Right hindlimb (tissue), 1 donor: ENCODE data around the gene AADACL3.
"Not testable (repeated sequence)": the region's sequence is repeated elsewhere in the genome, so short reads cannot be mapped to it uniquely, and the experiment has no call there.

Source experiments
- DNase-seq: peaks from one replicate; pipeline ENCODE4 v3.0.0-alpha.2; 2018

Gene AADACL3

GRCh38 chr1:12714710-12715475, 1.0 kb upstream of the AADACL3 start:
- DNase-seq, result no peak

GRCh38 chr1:12717301-12717838, 1.5 kb downstream of the AADACL3 start:
- no peak for DNase-seq

GRCh38 chr1:12722626-12723025, 6.7 kb downstream of the AADACL3 start:
- no peak for DNase-seq

- DNase-seq, result no peak
These were observed 12.5 kb downstream of the AADACL3 start for GRCh38 chr1:12728391-12728790.

GRCh38 chr1:12730156-12730555, 14.2 kb downstream of the AADACL3 start:
- no peak for DNase-seq

GRCh38 chr1:12731084-12731483, 15.2 kb downstream of the AADACL3 start:
- not testable (repeated sequence) for DNase-seq

GRCh38 chr1:12734651-12735050, 18.7 kb downstream of the AADACL3 start:
- no peak for DNase-seq

GRCh38 chr1:12738934-12739333, 23.0 kb downstream of the AADACL3 start:
- no peak for DNase-seq

GRCh38 chr1:12739613-12740012, 23.7 kb downstream of the AADACL3 start:
- no peak for DNase-seq

- no peak for DNase-seq
These were observed 26.0 kb downstream of the AADACL3 start for GRCh38 chr1:12741946-12742345.

- no peak for DNase-seq
These were observed 29.4 kb downstream of the AADACL3 start for GRCh38 chr1:12745126-12745991.

GRCh38 chr1:12745992-12746323, 30.0 kb downstream of the AADACL3 start, which contains the start of gene CFAP107:
CFAP107 (plus strand) TSS chr1:12746200; CDS start chr1:12746431, 231 bp downstream.
- no peak for DNase-seq

- DNase-seq, result no peak
These were observed 33.0 kb downstream of the AADACL3 start for GRCh38 chr1:12748778-12749355.

- no peak for DNase-seq
These were observed 38.8 kb downstream of the AADACL3 start for GRCh38 chr1:12754738-12755137.

GRCh38 chr1:12756273-12756672, 40.4 kb downstream of the AADACL3 start:
- no peak for DNase-seq

- DNase-seq, result no peak
These were observed 41.0 kb downstream of the AADACL3 start for GRCh38 chr1:12756768-12757413.

GRCh38 chr1:12757836-12758235, 41.9 kb downstream of the AADACL3 start:
- DNase-seq, result no peak

GRCh38 chr1:12760256-12760795, 44.4 kb downstream of the AADACL3 start:
- no peak for DNase-seq

GRCh38 chr1:12761781-12762180, 45.9 kb downstream of the AADACL3 start:
- no peak for DNase-seq

GRCh38 chr1:12762766-12763165, 46.9 kb downstream of the AADACL3 start:
- no peak for DNase-seq

GRCh38 chr1:12763479-12763878, 47.6 kb downstream of the AADACL3 start:
- DNase-seq, result no peak

- DNase-seq, result no peak
These were observed 48.1 kb downstream of the AADACL3 start for GRCh38 chr1:12764016-12764415.

GRCh38 chr1:12769031-12769430, 53.1 kb downstream of the AADACL3 start:
- no peak for DNase-seq
